Neural progenitor cell (in vitro differentiated cells): Measurements from ENCODE around the gene LKAAEAR1. TPM values are rescaled to one million over a fixed set of nuclear protein-coding genes. Genes with fewer than 3 reads are reported as not detected.

Source experiments
- DNase-seq: peaks from one replicate; pipeline ENCODE4 v3.0.0-alpha.2; 2016; ENCODE audit warnings: low spot score
- H2AFZ ChIP-seq: fragments of 200-600 bp; sonication (generic); replicated peaks from 2 replicates; pipeline ENCODE4 v1.6.1; 2016; ENCODE audit warnings: antibody characterized with exemption
- H3F3A ChIP-seq: fragments of 200-600 bp; sonication (generic); 2 replicates; pipeline ENCODE4 v1.6.1; 2016; ENCODE audit warnings: antibody characterized with exemption, low read depth
- H3K27ac ChIP-seq: fragments of 200-600 bp; sonication (generic); 2 replicates; pipeline ENCODE4 v1.5.1; 2016; ENCODE audit warnings: mild to moderate bottlenecking
- H3K27me3 ChIP-seq: fragments of 200-600 bp; sonication (generic); 2 replicates; pipeline ENCODE4 v1.6.1; 2016; ENCODE audit warnings: mild to moderate bottlenecking, moderate library complexity
- H3K36me3 ChIP-seq: fragments of 200-600 bp; sonication (generic); 2 replicates; pipeline ENCODE4 v1.5.1; 2016
- H3K4me1 ChIP-seq: fragments of 200-600 bp; sonication (generic); 2 replicates; pipeline ENCODE4 v1.6.1; 2016; ENCODE audit warnings: mixed run types
- H3K4me2 ChIP-seq: fragments of 200-600 bp; sonication (generic); 2 replicates; pipeline ENCODE4 v1.6.1; 2016
- H3K4me3 ChIP-seq: fragments of 200-600 bp; sonication (generic); 2 replicates; pipeline ENCODE4 v1.5.1; 2016
- H3K79me2 ChIP-seq: fragments of 200-600 bp; sonication (generic); 2 replicates; pipeline ENCODE4 v1.6.1; 2016; ENCODE audit warnings: low read depth
- H3K9ac ChIP-seq: fragments of 200-600 bp; sonication (generic); 2 replicates; pipeline ENCODE4 v1.6.1; 2016
- H3K9me3 ChIP-seq: fragments of 200-600 bp; sonication (generic); 2 replicates; pipeline ENCODE4 v1.5.1; 2016; ENCODE audit warnings: low read depth
- H4K20me1 ChIP-seq: fragments of 200-600 bp; sonication (generic); 2 replicates; pipeline ENCODE4 v1.6.1; 2016; ENCODE audit warnings: low read depth
- H3K27ac Mint-ChIP-seq: 3 replicates; pipeline ENCODE4 v1.8.0; 2021; ENCODE audit warnings: mixed read lengths
- H3K27me3 Mint-ChIP-seq: 2 replicates; pipeline ENCODE4 v1.8.0; 2022; ENCODE audit warnings: low read depth, mild to moderate bottlenecking, inconsistent platforms, moderate library complexity, mixed read lengths; ENCODE audit not compliant: insufficient read depth
- H3K36me3 Mint-ChIP-seq: 3 replicates; pipeline ENCODE4 v1.8.0; 2021; ENCODE audit warnings: mixed read lengths
- H3K4me1 Mint-ChIP-seq: 3 replicates; pipeline ENCODE4 v1.8.0; 2021; ENCODE audit warnings: mixed read lengths
- H3K4me3 Mint-ChIP-seq: 3 replicates; pipeline ENCODE4 v1.8.0; 2021; ENCODE audit warnings: mild to moderate bottlenecking, moderate library complexity, mixed read lengths
- H3K9me3 Mint-ChIP-seq: 3 replicates; pipeline ENCODE4 v1.8.0; 2020; ENCODE audit warnings: mixed read lengths
- EZH2 ChIP-seq: fragments of 200-600 bp; sonication (generic); IDR thresholded peaks from 2 replicates; pipeline ENCODE4 v1.6.1; 2017; ENCODE audit warnings: antibody characterized with exemption, mild to moderate bottlenecking, moderate library complexity
- EZH2phosphoT487 ChIP-seq: fragments of 200-600 bp; sonication (generic); IDR thresholded peaks from 2 replicates; pipeline ENCODE4 v1.6.1; 2017; ENCODE audit warnings: antibody characterized with exemption
- microRNA-seq: library from miRNA; unstranded; fragments of <30 nt; microRNA quantifications from one replicate; pipeline ENCODE4, GENCODE V29; 2016
- small RNA-seq: library from RNA; depleted of rRNA; stranded (forward); fragments of <200 nt; gene quantifications from one replicate; pipeline ENCODE3, GENCODE V24; 2015
- total RNA-seq: library from RNA; depleted of rRNA; stranded (reverse); fragments of >200 nt; gene quantifications from 2 replicates; pipeline ENCODE4 v1.2.3, GENCODE V29; 2015; ENCODE audit warnings: low replicate concordance
- TF ChIP-seq, protein P1 (sequence below): fragments of 200-600 bp; sonication (generic); IDR thresholded peaks from 2 replicates; pipeline ENCODE4 v1.5.1; 2017; ENCODE audit warnings: antibody characterized with exemption, mild to moderate bottlenecking

The LKAAEAR1 gene
- total RNA-seq, 1 donor from 2014 or later, result not detected

DNA sequence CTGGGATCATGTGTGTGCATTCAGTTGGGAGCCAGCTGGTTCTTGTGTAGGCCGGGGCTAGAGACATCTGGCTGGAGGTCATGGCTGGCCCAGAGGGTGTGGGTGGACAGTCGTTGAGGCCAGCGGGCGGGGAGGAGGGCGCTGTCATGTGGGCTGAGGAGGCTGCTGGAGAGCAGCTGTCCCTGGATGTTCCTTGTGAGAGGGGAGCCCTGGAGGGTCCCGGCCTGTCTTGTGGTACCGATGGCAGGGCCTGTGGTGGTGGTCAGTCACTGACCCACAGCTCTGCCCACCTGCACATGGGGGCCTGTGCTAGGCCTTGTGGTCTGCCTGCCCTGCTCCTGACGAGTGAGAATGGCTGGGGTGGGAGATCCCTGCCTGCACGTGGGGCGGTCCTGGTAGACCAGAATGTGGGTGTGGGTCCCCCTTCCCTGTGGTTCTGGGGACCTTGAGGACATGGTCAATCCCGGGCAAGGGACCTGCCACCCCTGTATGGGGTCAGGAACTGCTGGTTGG lies 50.2 kb downstream of the LKAAEAR1 start:
- Mint-ChIP-seq H3K9me3 (no peaks in the 10 kb centered on the region), H3K27ac (no peak overlapping the region), H3K4me1 (peaks cover 12% of the 10 kb centered on the region)

More for the DNA sequence above, 50.2 kb downstream of the LKAAEAR1 start:
- Histone ChIP-seq H3K9ac (no peak overlapping the region), H3K79me2 (no peaks in the 10 kb centered on the region), H2AFZ (no peak overlapping the region), H3K27ac (no peak overlapping the region), H3K9me3 (no peaks in the 10 kb centered on the region), H3K36me3 (no peaks in the 10 kb centered on the region), H4K20me1 (peaks cover 36% of the 10 kb centered on the region), H3K4me3 (no peak overlapping the region), H3F3A (peaks cover 15% of the 10 kb centered on the region), H3K27me3 (peaks cover 30% of the 10 kb centered on the region), H3K4me2 (no peak overlapping the region), H3K4me1 (peaks cover 27% of the 10 kb centered on the region)
- TF ChIP-seq EZH2, result no peak
- TF ChIP-seq, protein P1, sequence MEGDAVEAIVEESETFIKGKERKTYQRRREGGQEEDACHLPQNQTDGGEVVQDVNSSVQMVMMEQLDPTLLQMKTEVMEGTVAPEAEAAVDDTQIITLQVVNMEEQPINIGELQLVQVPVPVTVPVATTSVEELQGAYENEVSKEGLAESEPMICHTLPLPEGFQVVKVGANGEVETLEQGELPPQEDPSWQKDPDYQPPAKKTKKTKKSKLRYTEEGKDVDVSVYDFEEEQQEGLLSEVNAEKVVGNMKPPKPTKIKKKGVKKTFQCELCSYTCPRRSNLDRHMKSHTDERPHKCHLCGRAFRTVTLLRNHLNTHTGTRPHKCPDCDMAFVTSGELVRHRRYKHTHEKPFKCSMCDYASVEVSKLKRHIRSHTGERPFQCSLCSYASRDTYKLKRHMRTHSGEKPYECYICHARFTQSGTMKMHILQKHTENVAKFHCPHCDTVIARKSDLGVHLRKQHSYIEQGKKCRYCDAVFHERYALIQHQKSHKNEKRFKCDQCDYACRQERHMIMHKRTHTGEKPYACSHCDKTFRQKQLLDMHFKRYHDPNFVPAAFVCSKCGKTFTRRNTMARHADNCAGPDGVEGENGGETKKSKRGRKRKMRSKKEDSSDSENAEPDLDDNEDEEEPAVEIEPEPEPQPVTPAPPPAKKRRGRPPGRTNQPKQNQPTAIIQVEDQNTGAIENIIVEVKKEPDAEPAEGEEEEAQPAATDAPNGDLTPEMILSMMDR, result no peak
- TF ChIP-seq EZH2phosphoT487, result no peak
- Mint-ChIP-seq H3K4me3 (peak overlapping the region; percentile 60), H3K27me3 (peaks cover 18% of the 10 kb centered on the region), H3K36me3 (peaks cover 9% of the 10 kb centered on the region)
- no peak for DNase-seq

Small RNA genes lying within 50 kb of the gene (microRNA-seq; reads per million reads assigned to microRNA genes)
- gene MIR6813, result not detected

Small RNA genes lying within 50 kb of the gene (small RNA-seq; reads per million reads assigned to genes)
- gene AL355803.1 (not detected), gene MIR6813 (not detected)

Other genes starting within 250 kb of the LKAAEAR1 start
- not detected in 2 replicates for gene ABHD16B, start 222.9 kb downstream of the LKAAEAR1 start, total RNA-seq
- gene TPD52L2, start 219.1 kb downstream of the LKAAEAR1 start, total RNA-seq, result 66.6 and 80.1 TPM in 2 replicates
- gene DNAJC5, start 189.3 kb downstream of the LKAAEAR1 start, total RNA-seq, result 17.2 and 37.9 TPM in 2 replicates
- gene UCKL1, start 128.0 kb downstream of the LKAAEAR1 start, total RNA-seq, result 10.8 and 22.7 TPM in 2 replicates
- 2.9 and 11.4 TPM in 2 replicates for gene ZNF512B, start 114.5 kb downstream of the LKAAEAR1 start, total RNA-seq
- 0.19 and 4.9 TPM in 2 replicates for gene SAMD10, start 104.8 kb downstream of the LKAAEAR1 start, total RNA-seq
- 51.9 and 77.0 TPM in 2 replicates for gene PRPF6, start 103.3 kb downstream of the LKAAEAR1 start, total RNA-seq
- 0.04 and 0.96 TPM in 2 replicates for gene C20orf204, start 48.2 kb downstream of the LKAAEAR1 start, total RNA-seq
- not detected in 2 replicates for gene SOX18, start 34.8 kb downstream of the LKAAEAR1 start, total RNA-seq
- 23.2 and 51.2 TPM in 2 replicates for gene TCEA2, start 21.2 kb downstream of the LKAAEAR1 start, total RNA-seq
- 2.0 and 11.0 TPM in 2 replicates for gene RGS19, start 4.9 kb downstream of the LKAAEAR1 start, total RNA-seq
- 1.3 and 3.3 TPM in 2 replicates for gene OPRL1, start 4.3 kb downstream of the LKAAEAR1 start, total RNA-seq
- not detected in 2 replicates for gene NPBWR2, start 23.2 kb upstream of the LKAAEAR1 start, total RNA-seq
- gene MYT1, start 80.1 kb upstream of the LKAAEAR1 start, total RNA-seq, result 1.2 and 1.5 TPM in 2 replicates
- 101 and 105 TPM in 2 replicates for gene PCMTD2, start 171.3 kb upstream of the LKAAEAR1 start, total RNA-seq